ENCODE results near the gene CCP110. TPM values are rescaled to one million over a fixed set of nuclear protein-coding genes. Genes with fewer than 3 reads are reported as not detected.

The CCP110 gene
- polyA plus RNA-seq, 2 donors = 3.3 to 3.4 TPM

- WGBS, 2 donors = 93 to 95% methylated on average over 5 of the region's 5 CpGs
- peaks cover 3 to 8% of the 10 kb centered on the region in 2 donors for H3K36me3 ChIP-seq (ENCODE audit: control insufficient read depth in 2 of 2, insufficient read depth in 2 of 2, low read length in 1 of 2)
- no peaks in the 10 kb centered on the region for H3K4me1 ChIP-seq (ENCODE audit: control insufficient read depth in 2 of 2, insufficient read depth in 2 of 2, low read length in 1 of 2)
- H3K9me3 ChIP-seq (ENCODE audit: control insufficient read depth in 2 of 2, insufficient read depth in 1 of 2, low read depth in 1 of 2, low read length in 1 of 2) = no peaks in the 10 kb centered on the region
- peak overlapping the region in 1 of 2 donors; percentile 61 for H3K27ac ChIP-seq (ENCODE audit: low read depth in 2 of 2, low read length in 1 of 2)
- H3K4me3 ChIP-seq (ENCODE audit: low read depth in 1 of 2, low read length in 2 of 2) = no peak overlapping the region
- H3K27me3 ChIP-seq (ENCODE audit: control insufficient read depth in 1 of 2, insufficient read depth in 2 of 2, low read length in 2 of 2) = no peaks in the 10 kb centered on the region
Observed at GRCh38 chr16:19589106-19589505, 65.4 kb downstream of the CCP110 start.

- no peaks in the 10 kb centered on the region for H3K9me3 ChIP-seq (ENCODE audit: control insufficient read depth in 2 of 2, insufficient read depth in 1 of 2, low read depth in 1 of 2, low read length in 1 of 2)
- peak overlapping the region in 1 of 2 donors; percentile 29 for H3K27ac ChIP-seq (ENCODE audit: low read depth in 2 of 2, low read length in 1 of 2)
- no peak overlapping the region for H3K4me3 ChIP-seq (ENCODE audit: low read depth in 1 of 2, low read length in 2 of 2)
- WGBS, 2 donors = 58 to 59% methylated on average over 8 of the region's 8 CpGs
- no peaks in the 10 kb centered on the region for H3K4me1 ChIP-seq (ENCODE audit: control insufficient read depth in 2 of 2, insufficient read depth in 2 of 2, low read length in 1 of 2)
- H3K36me3 ChIP-seq (ENCODE audit: control insufficient read depth in 2 of 2, insufficient read depth in 2 of 2, low read length in 1 of 2) = peaks cover 3 to 8% of the 10 kb centered on the region in 2 donors
- H3K27me3 ChIP-seq (ENCODE audit: control insufficient read depth in 1 of 2, insufficient read depth in 2 of 2, low read length in 2 of 2) = no peaks in the 10 kb centered on the region
Observed at GRCh38 chr16:19589771-19590302, 66.1 kb downstream of the CCP110 start.

GRCh38 chr16:19595043-19595767, 71.5 kb downstream of the CCP110 start:
- no peak overlapping the region for H3K4me3 ChIP-seq (ENCODE audit: low read depth in 1 of 2, low read length in 2 of 2)
- H3K9me3 ChIP-seq (ENCODE audit: control insufficient read depth in 2 of 2, insufficient read depth in 1 of 2, low read depth in 1 of 2, low read length in 1 of 2) = no peaks in the 10 kb centered on the region
- peak overlapping the region in 1 of 2 donors; percentile 70 for H3K27ac ChIP-seq (ENCODE audit: low read depth in 2 of 2, low read length in 1 of 2)
- WGBS, 2 donors = 55 to 64% methylated on average over 19 of the region's 19 CpGs
- H3K4me1 ChIP-seq (ENCODE audit: control insufficient read depth in 2 of 2, insufficient read depth in 2 of 2, low read length in 1 of 2) = peaks cover 0 to 3% of the 10 kb centered on the region in 2 donors
- no peaks in the 10 kb centered on the region for H3K27me3 ChIP-seq (ENCODE audit: control insufficient read depth in 1 of 2, insufficient read depth in 2 of 2, low read length in 2 of 2)
- peaks cover 3 to 11% of the 10 kb centered on the region in 2 donors for H3K36me3 ChIP-seq (ENCODE audit: control insufficient read depth in 2 of 2, insufficient read depth in 2 of 2, low read length in 1 of 2)

- H3K4me3 ChIP-seq (ENCODE audit: low read depth in 1 of 2, low read length in 2 of 2) = no peak overlapping the region
- no peaks in the 10 kb centered on the region for H3K27me3 ChIP-seq (ENCODE audit: control insufficient read depth in 1 of 2, insufficient read depth in 2 of 2, low read length in 2 of 2)
- H3K27ac ChIP-seq (ENCODE audit: low read depth in 2 of 2, low read length in 1 of 2) = no peak overlapping the region
- no peaks in the 10 kb centered on the region for H3K9me3 ChIP-seq (ENCODE audit: control insufficient read depth in 2 of 2, insufficient read depth in 1 of 2, low read depth in 1 of 2, low read length in 1 of 2)
- H3K4me1 ChIP-seq (ENCODE audit: control insufficient read depth in 2 of 2, insufficient read depth in 2 of 2, low read length in 1 of 2) = peaks cover 0 to 3% of the 10 kb centered on the region in 2 donors
- 77 to 81% methylated on average over 6 of the region's 6 CpGs for WGBS, 2 donors
- peaks cover 5% of the 10 kb centered on the region in 2 donors for H3K36me3 ChIP-seq (ENCODE audit: control insufficient read depth in 2 of 2, insufficient read depth in 2 of 2, low read length in 1 of 2)
Observed at GRCh38 chr16:19598805-19599510, 75.2 kb downstream of the CCP110 start.

GRCh38 chr16:19599968-19600716, 76.4 kb downstream of the CCP110 start:
- peaks cover 0 to 2% of the 10 kb centered on the region in 2 donors for H3K4me1 ChIP-seq (ENCODE audit: control insufficient read depth in 2 of 2, insufficient read depth in 2 of 2, low read length in 1 of 2)
- H3K9me3 ChIP-seq (ENCODE audit: control insufficient read depth in 2 of 2, insufficient read depth in 1 of 2, low read depth in 1 of 2, low read length in 1 of 2) = no peaks in the 10 kb centered on the region
- 52 to 61% methylated on average over 5 of the region's 5 CpGs for WGBS, 2 donors
- H3K27me3 ChIP-seq (ENCODE audit: control insufficient read depth in 1 of 2, insufficient read depth in 2 of 2, low read length in 2 of 2) = no peaks in the 10 kb centered on the region
- no peak overlapping the region for H3K4me3 ChIP-seq (ENCODE audit: low read depth in 1 of 2, low read length in 2 of 2)
- peaks cover 2 to 5% of the 10 kb centered on the region in 2 donors for H3K36me3 ChIP-seq (ENCODE audit: control insufficient read depth in 2 of 2, insufficient read depth in 2 of 2, low read length in 1 of 2)
- H3K27ac ChIP-seq (ENCODE audit: low read depth in 2 of 2, low read length in 1 of 2) = no peak overlapping the region

GRCh38 chr16:19601083-19601976, 77.6 kb downstream of the CCP110 start:
- Histone ChIP-seq H3K27ac (ENCODE audit: low read depth in 2 of 2, low read length in 1 of 2) (no peak overlapping the region), H3K9me3 (ENCODE audit: control insufficient read depth in 2 of 2, insufficient read depth in 1 of 2, low read depth in 1 of 2, low read length in 1 of 2) (no peaks in the 10 kb centered on the region), H3K4me3 (ENCODE audit: low read depth in 1 of 2, low read length in 2 of 2) (no peak overlapping the region), H3K4me1 (ENCODE audit: control insufficient read depth in 2 of 2, insufficient read depth in 2 of 2, low read length in 1 of 2) (peaks cover 0 to 2% of the 10 kb centered on the region in 2 donors), H3K36me3 (ENCODE audit: control insufficient read depth in 2 of 2, insufficient read depth in 2 of 2, low read length in 1 of 2) (peaks cover 2 to 5% of the 10 kb centered on the region in 2 donors), H3K27me3 (ENCODE audit: control insufficient read depth in 1 of 2, insufficient read depth in 2 of 2, low read length in 2 of 2) (no peaks in the 10 kb centered on the region)
- 60 to 66% methylated on average over 13 of the region's 13 CpGs for WGBS, 2 donors

Other genes starting within 250 kb of the CCP110 start
- gene CLEC19A, start 238.2 kb upstream of the CCP110 start, polyA plus RNA-seq = not detected
- gene TMC5, start 106.1 kb upstream of the CCP110 start, polyA plus RNA-seq = under 1 TPM; 0.18 to 0.42 TPM
- gene GDE1, start 1.8 kb upstream of the CCP110 start, polyA plus RNA-seq = 10 to 100 TPM; 21.4 to 28.9 TPM
- 10 to 100 TPM; 21.3 to 25.3 TPM for gene VPS35L, start 31.8 kb downstream of the CCP110 start, polyA plus RNA-seq
- 10 to 100 TPM; 12.8 to 14.3 TPM for gene KNOP1, start 194.3 kb downstream of the CCP110 start, polyA plus RNA-seq
- 1 to 10 TPM; 4.5 to 5.3 TPM for gene IQCK, start 194.3 kb downstream of the CCP110 start, polyA plus RNA-seq

All from esophagus (tissue), 2 donors.